Mesenchymal stem cell (in vitro differentiated cells and primary cell): ENCODE data around the gene TRMT11.
A peak's percentile ranks its signal among the peaks of the same experiment; 100 is the strongest.

Experiments
- DNase-seq: peaks from one replicate; pipeline ENCODE4 v3.0.0-alpha.2; 2013
- H2AFZ ChIP-seq: one replicate; pipeline ENCODE4 v1.6.1; 2013; ENCODE audit warnings: low read depth, mild to moderate bottlenecking, control low read depth, inconsistent platforms, low read length, moderate library complexity
- H2AK5ac ChIP-seq: 2 replicates; pipeline ENCODE4 v1.6.1; 2013; ENCODE audit warnings: low read length, moderate library complexity, mild to moderate bottlenecking, inconsistent platforms; ENCODE audit not compliant: severe bottlenecking
- H2BK120ac ChIP-seq: one replicate; pipeline ENCODE4 v1.6.1; 2013; ENCODE audit warnings: low read depth, mild to moderate bottlenecking, inconsistent platforms, low read length, moderate library complexity
- H2BK12ac ChIP-seq, 2 experiments: one replicate each; pipeline ENCODE4 v1.6.1; 2013; ENCODE audit warnings: inconsistent platforms in 2 of 2, low read length in 2 of 2, mild to moderate bottlenecking in 2 of 2, moderate library complexity in 2 of 2, control low read depth in 1 of 2
- H2BK15ac ChIP-seq: one replicate; pipeline ENCODE4 v1.6.1; 2013; ENCODE audit warnings: mild to moderate bottlenecking, low read depth, inconsistent platforms; ENCODE audit not compliant: poor library complexity, severe bottlenecking
- H2BK5ac ChIP-seq: 2 replicates; pipeline ENCODE4 v1.6.1; 2013; ENCODE audit warnings: low read depth, mild to moderate bottlenecking, low read length, control low read depth, inconsistent platforms; ENCODE audit not compliant: poor library complexity, severe bottlenecking
- H3K14ac ChIP-seq, 2 experiments: one replicate each; pipeline ENCODE4 v1.6.1; 2013; ENCODE audit warnings: inconsistent platforms in 2 of 2, low read length in 2 of 2, control low read depth in 1 of 2, mild to moderate bottlenecking in 1 of 2, moderate library complexity in 1 of 2
- H3K18ac ChIP-seq, 2 experiments: one replicate each; pipeline ENCODE4 v1.6.1; 2013; ENCODE audit warnings: inconsistent platforms in 2 of 2, low read length in 2 of 2, control low read depth in 1 of 2, low read depth in 1 of 2, mild to moderate bottlenecking in 1 of 2
- H3K23ac ChIP-seq, 2 experiments: one replicate each; pipeline ENCODE4 v1.6.1; 2013; ENCODE audit warnings: inconsistent platforms in 2 of 2, low read length in 2 of 2, mild to moderate bottlenecking in 2 of 2, moderate library complexity in 2 of 2, control low read depth in 1 of 2
- H3K27ac ChIP-seq: 2 replicates; pipeline ENCODE4 v1.5.1; 2013; ENCODE audit warnings: mild to moderate bottlenecking, moderate library complexity, low read length, control low read depth, inconsistent platforms; ENCODE audit not compliant: poor library complexity, severe bottlenecking
- H3K27me3 ChIP-seq, 2 experiments: 2 replicates each; pipeline versions ENCODE4 v1.6.1 to v1.7.0; 2013; ENCODE audit warnings: low read length in 2 of 2, mild to moderate bottlenecking in 2 of 2, moderate library complexity in 2 of 2, control low read depth in 1 of 2, inconsistent platforms in 1 of 2; ENCODE audit not compliant: control insufficient read depth in 1 of 2, insufficient read depth in 1 of 2
- H3K36me3 ChIP-seq, 2 experiments: 2 replicates each; pipeline versions ENCODE4 v1.6.1 to v1.7.0; 2013; ENCODE audit warnings: low read length in 2 of 2, control low read depth in 1 of 2, inconsistent platforms in 1 of 2, low read depth in 1 of 2, mild to moderate bottlenecking in 1 of 2; ENCODE audit not compliant: insufficient read depth in 2 of 2, control insufficient read depth in 1 of 2
- H3K4ac ChIP-seq, 2 experiments: one replicate each; pipeline ENCODE4 v1.6.1; 2013; ENCODE audit warnings: inconsistent platforms in 2 of 2, low read length in 2 of 2, mild to moderate bottlenecking in 2 of 2, moderate library complexity in 2 of 2, control low read depth in 1 of 2, low read depth in 1 of 2
- H3K4me1 ChIP-seq: 2 replicates; pipeline ENCODE4 v1.6.1; 2013; ENCODE audit warnings: low read depth, low read length, control low read depth; ENCODE audit not compliant: control insufficient read depth, insufficient read depth
- H3K4me2 ChIP-seq: 2 replicates; pipeline ENCODE4 v1.6.1; 2013; ENCODE audit warnings: low read length, mild to moderate bottlenecking, inconsistent platforms; ENCODE audit not compliant: poor library complexity, severe bottlenecking
- H3K4me3 ChIP-seq, 2 experiments: 2 replicates each; pipeline versions ENCODE4 v1.5.1 to v1.7.0; 2013; ENCODE audit warnings: low read length in 2 of 2, mild to moderate bottlenecking in 2 of 2, control low read depth in 1 of 2, low read depth in 1 of 2; ENCODE audit not compliant: insufficient read depth in 1 of 2
- H3K79me1 ChIP-seq: replicated peaks from 2 replicates; pipeline ENCODE4 v1.6.1; 2013; ENCODE audit warnings: mild to moderate bottlenecking, control low read depth, low read length, inconsistent platforms; ENCODE audit not compliant: poor library complexity, severe bottlenecking
- H3K9ac ChIP-seq: 2 replicates; pipeline ENCODE4 v1.7.0; 2013; ENCODE audit warnings: mild to moderate bottlenecking, low read length, moderate library complexity
- H3K9me3 ChIP-seq: 2 replicates; pipeline ENCODE4 v1.7.0; 2013; ENCODE audit warnings: mild to moderate bottlenecking, low read length; ENCODE audit not compliant: control insufficient read depth
- H4K8ac ChIP-seq: one replicate; pipeline ENCODE4 v1.6.1; 2013; ENCODE audit warnings: inconsistent platforms, mild to moderate bottlenecking, low read length, moderate library complexity
- H4K91ac ChIP-seq: one replicate; pipeline ENCODE4 v1.6.1; 2013; ENCODE audit warnings: mild to moderate bottlenecking, low read length, inconsistent platforms
- WGBS: methylation state at CpG from one replicate; pipeline ENCODE4 v1.1.7; 2013; ENCODE audit warnings: mixed read lengths; 5-methylcytosine and 5-hydroxymethylcytosine counted together

The TRMT11 gene

DNA sequence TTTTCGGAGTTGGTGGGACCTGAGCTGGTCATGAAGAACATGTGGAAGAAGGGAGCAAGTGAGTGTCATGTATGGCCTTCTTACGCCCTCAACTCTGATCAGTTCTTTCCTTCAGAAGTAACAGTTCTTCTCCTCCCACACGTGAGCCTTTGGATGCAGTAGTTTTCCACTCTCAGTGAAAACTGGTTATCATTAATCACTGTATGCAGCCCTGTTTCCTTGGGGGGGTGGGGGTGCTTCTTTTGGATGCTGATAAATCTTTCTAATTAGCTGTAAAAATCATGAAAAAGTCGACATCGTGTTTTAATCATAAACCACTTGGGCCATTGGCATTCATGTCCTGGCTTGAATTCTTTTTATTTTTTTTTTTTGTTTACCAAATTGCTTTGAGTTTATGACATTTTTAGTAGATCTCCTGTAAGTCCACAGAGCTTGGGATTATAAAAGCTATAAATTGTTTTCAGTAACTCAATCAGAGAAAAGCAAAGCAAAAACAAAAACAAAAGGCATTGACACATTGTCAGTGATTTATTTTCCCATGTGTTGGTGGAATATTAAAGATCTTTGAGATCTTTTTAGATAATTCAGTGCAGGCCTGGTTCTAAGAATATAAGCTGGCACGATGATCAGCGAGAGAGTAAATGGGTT, 84.8 kb downstream of the TRMT11 start:
- no peak overlapping the region for H2AFZ ChIP-seq
- WGBS: 87% methylated on average over 5 of the region's 7 CpGs
- no peak overlapping the region for H3K4me2 ChIP-seq
- H3K18ac ChIP-seq: no peak overlapping the region
- no peaks in the 10 kb centered on the region for H3K4me1 ChIP-seq
- no peak overlapping the region for H2BK15ac ChIP-seq
- H3K36me3 ChIP-seq: no peaks in the 10 kb centered on the region
- no peaks in the 10 kb centered on the region for H3K79me1 ChIP-seq
- no peaks in the 10 kb centered on the region for H3K9me3 ChIP-seq
- H3K9ac ChIP-seq: no peak overlapping the region
- H3K4ac ChIP-seq: no peak overlapping the region
- no peaks in the 10 kb centered on the region for H3K27me3 ChIP-seq
- no peak overlapping the region for H4K91ac ChIP-seq
- H3K4me3 ChIP-seq: no peak overlapping the region
- no peak overlapping the region for H3K23ac ChIP-seq
- no peak overlapping the region for H2BK12ac ChIP-seq
- DNase-seq: no peak
- H3K27ac ChIP-seq: no peak overlapping the region
- H4K8ac ChIP-seq: no peak overlapping the region
- H2BK120ac ChIP-seq: no peak overlapping the region
- H3K14ac ChIP-seq: no peak overlapping the region
- no peak overlapping the region for H2BK5ac ChIP-seq
- H2AK5ac ChIP-seq: no peak overlapping the region

DNA sequence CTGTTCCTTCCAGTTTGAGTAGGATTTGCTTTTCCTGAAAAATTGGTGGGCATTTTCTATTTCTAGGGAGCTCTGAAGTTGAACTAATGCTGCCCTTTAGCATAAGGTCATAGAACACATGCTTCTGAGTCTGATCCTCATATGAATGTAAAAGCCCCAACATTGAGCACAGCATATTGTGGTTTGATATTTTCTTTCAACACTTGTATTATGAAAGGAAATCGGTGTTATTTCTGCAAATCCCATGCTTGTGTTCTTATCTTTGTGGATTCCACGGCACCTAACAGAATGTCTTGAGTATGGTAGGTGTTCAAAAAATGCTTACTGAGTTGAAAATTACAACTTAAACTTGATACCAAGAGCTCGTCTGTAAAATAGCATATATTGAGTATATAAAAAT, 85.8 kb downstream of the TRMT11 start:
- H3K4me3 ChIP-seq: no peak overlapping the region
- H2BK120ac ChIP-seq: no peak overlapping the region
- no peaks in the 10 kb centered on the region for H3K79me1 ChIP-seq
- H3K4ac ChIP-seq: no peak overlapping the region
- no peak for DNase-seq
- no peaks in the 10 kb centered on the region for H3K4me1 ChIP-seq
- no peak overlapping the region for H3K9ac ChIP-seq
- H3K9me3 ChIP-seq: no peaks in the 10 kb centered on the region
- no peak overlapping the region for H2BK12ac ChIP-seq
- H3K36me3 ChIP-seq: no peaks in the 10 kb centered on the region
- H2AFZ ChIP-seq: no peak overlapping the region
- no peak overlapping the region for H3K23ac ChIP-seq
- 96% methylated on average over 2 of the region's 3 CpGs for WGBS
- H2BK15ac ChIP-seq: no peak overlapping the region
- H3K14ac ChIP-seq: no peak overlapping the region
- no peaks in the 10 kb centered on the region for H3K27me3 ChIP-seq
- no peak overlapping the region for H3K18ac ChIP-seq
- no peak overlapping the region for H3K27ac ChIP-seq
- H2BK5ac ChIP-seq: no peak overlapping the region
- no peak overlapping the region for H3K4me2 ChIP-seq
- H4K91ac ChIP-seq: no peak overlapping the region
- H4K8ac ChIP-seq: no peak overlapping the region
- H2AK5ac ChIP-seq: no peak overlapping the region

DNA sequence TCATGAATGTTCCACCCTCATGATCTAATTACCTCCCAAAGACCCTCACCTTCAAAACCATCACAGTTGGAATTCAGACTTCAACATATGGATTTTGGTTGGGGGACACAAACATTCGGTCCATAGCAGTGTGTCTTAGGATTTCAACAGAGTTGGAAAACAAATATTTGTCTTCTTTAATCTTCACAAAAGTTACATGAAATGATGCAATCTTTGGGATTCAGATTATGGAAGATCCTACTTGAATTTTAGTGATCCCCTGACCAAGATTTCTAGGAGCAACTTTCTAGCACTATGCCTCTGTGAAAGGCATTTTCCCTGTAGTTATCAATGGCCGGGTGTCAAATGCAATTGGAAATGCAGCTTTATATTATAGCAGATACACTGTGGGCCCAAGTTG, 86.5 kb downstream of the TRMT11 start:
- no peak overlapping the region for H3K14ac ChIP-seq
- H2BK15ac ChIP-seq: no peak overlapping the region
- WGBS: 100% methylated on average over 2 of the region's 2 CpGs
- H3K9me3 ChIP-seq: no peaks in the 10 kb centered on the region
- H2BK12ac ChIP-seq: no peak overlapping the region
- no peak overlapping the region for H3K18ac ChIP-seq
- H4K8ac ChIP-seq: no peak overlapping the region
- no peak overlapping the region for H3K4me2 ChIP-seq
- H2AK5ac ChIP-seq: no peak overlapping the region
- DNase-seq: no peak
- H3K23ac ChIP-seq: no peak overlapping the region
- no peak overlapping the region for H2AFZ ChIP-seq
- no peak overlapping the region for H3K27ac ChIP-seq
- H3K36me3 ChIP-seq: no peaks in the 10 kb centered on the region
- H3K4me1 ChIP-seq: no peaks in the 10 kb centered on the region
- H3K79me1 ChIP-seq: no peaks in the 10 kb centered on the region
- no peak overlapping the region for H3K4me3 ChIP-seq
- H3K4ac ChIP-seq: no peak overlapping the region
- no peak overlapping the region for H2BK5ac ChIP-seq
- H3K27me3 ChIP-seq: no peaks in the 10 kb centered on the region
- no peak overlapping the region for H3K9ac ChIP-seq
- no peak overlapping the region for H4K91ac ChIP-seq
- no peak overlapping the region for H2BK120ac ChIP-seq

DNA sequence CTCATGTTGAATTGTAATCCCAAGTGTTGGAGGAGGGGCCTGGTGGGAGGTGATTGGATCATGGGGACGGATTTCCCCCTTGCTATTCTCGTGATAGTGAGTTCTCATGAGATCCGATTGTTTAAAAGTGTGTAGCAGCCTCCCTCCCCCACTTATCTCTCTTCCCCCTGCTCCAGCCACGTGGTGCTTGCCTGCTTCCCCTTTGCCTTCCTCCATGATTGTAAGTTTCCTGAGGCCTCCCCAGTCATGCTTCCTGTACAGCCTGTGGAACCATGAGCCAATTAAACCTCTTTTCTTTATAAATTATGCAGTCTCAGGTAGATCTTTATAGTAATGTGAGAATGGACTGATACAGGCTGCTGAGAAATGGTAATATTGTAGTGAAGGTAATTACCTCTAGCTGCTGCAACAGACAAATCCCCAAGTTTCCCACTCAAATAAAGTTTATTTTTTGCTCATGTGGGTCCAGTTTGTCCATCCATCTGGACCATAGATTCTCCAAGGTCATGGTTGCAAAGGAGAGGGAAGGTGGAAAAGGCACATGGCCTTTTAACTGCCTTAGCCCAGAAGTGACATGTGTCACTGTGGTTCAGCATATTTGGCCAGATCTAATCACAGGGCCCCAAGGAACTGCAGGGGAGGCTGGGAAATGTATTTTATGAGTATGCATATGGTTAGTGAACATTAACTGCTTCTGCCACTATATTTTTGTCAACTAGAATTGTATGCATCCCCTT, 89.2 kb downstream of the TRMT11 start:
- H3K14ac ChIP-seq: no peak overlapping the region
- no peak overlapping the region for H2BK120ac ChIP-seq
- no peak overlapping the region for H2BK15ac ChIP-seq
- no peaks in the 10 kb centered on the region for H3K9me3 ChIP-seq
- no peak overlapping the region for H3K4me2 ChIP-seq
- H3K9ac ChIP-seq: no peak overlapping the region
- no peak overlapping the region for H3K23ac ChIP-seq
- H2AFZ ChIP-seq: no peak overlapping the region
- peak overlapping the region in 1 of 2 experiments; percentile 34 for H3K18ac ChIP-seq
- H4K8ac ChIP-seq: no peak overlapping the region
- DNase-seq: no peak
- 88% methylated on average over 3 of the region's 4 CpGs for WGBS
- no peaks in the 10 kb centered on the region for H3K27me3 ChIP-seq
- no peak overlapping the region for H2BK5ac ChIP-seq
- H3K79me1 ChIP-seq: no peaks in the 10 kb centered on the region
- H3K4me1 ChIP-seq: no peaks in the 10 kb centered on the region
- no peaks in the 10 kb centered on the region for H3K36me3 ChIP-seq
- H3K27ac ChIP-seq: no peak overlapping the region
- no peak overlapping the region for H2AK5ac ChIP-seq
- no peak overlapping the region for H2BK12ac ChIP-seq
- H4K91ac ChIP-seq: peak overlapping the region; percentile 12
- H3K4ac ChIP-seq: no peak overlapping the region
- H3K4me3 ChIP-seq: no peak overlapping the region
